Measurements from ENCODE around the gene PTDSS2. TPM values are rescaled to one million over a fixed set of nuclear protein-coding genes. Genes with fewer than 3 reads are reported as not detected.

The PTDSS2 gene
- total and polyA plus RNA-seq, 9 of the 15 experiments (the other 6 are each of a cell fraction or from before 2014, with no cell fraction given), result 0.45 to 53.9 (median 17.2) TPM

DNA sequence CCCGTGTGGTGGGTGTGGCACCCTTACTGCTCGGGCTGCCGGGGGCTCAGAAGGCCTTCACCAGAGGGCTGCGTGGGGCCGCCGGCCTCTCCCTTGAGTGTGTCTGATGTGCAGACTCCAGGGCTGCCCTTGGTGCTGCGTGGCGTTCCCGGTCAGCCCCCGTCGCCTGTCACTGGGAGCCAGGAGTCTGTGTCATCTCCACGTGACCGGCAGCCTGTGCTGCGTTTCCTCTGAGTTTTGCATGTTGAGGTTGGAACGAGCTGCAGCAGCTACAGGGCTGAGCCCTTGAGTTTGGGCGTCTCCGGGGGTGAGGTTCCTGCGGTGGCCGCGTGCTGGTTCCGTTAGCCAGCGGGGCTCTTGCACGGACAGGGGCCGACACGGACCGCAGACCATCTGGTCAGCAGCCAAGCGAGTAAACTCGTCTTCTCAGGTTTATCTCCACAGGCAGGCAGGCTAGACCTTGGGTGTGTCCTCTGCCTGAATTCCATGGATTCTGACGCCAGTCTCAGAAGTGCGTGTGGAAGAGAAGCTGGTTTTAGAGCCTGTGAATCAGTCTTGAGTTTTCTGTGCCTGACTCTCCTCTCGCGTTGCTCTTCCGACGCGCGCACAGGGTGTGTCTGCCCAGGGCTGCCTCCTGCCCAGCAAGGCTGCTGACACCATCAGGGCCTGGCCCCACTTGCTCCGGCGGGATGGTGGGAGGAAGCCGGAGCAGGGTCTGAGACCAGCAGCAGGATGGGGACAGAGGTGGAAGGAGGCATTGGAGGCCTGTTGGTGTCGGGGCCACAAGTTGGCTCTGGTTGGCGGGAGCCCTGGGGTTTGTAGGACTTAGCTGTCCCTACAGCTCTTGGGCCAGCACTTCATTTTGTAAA, 10.5 kb downstream of the PTDSS2 start (continued):
- TF ChIP-seq FOXK2 (conservative IDR thresholded peaks at IDR 0.05 in 1 of 2, IDR thresholded peaks at IDR 0.05 in 1 of 2; ENCODE audit: low read depth in 2 of 2) (peak; percentile 89 to 90; a peak in 3 of 4 replicates), PPARD (CRISPR knock-in tag; IDR thresholded peaks at IDR 0.05) (no peak), RFX5 (IDR thresholded peaks at IDR 0.05; ENCODE audit: low read depth, low read length) (no peak), FOXP1 (CRISPR knock-in tag; IDR thresholded peaks at IDR 0.05) (0 out of 2 replicates have a peak, but pooled peaks have one; percentile 40), SIX5 (IDR thresholded peaks at IDR 0.05; ENCODE audit: borderline replicate concordance in 1 of 2, insufficient read depth in 1 of 2, low read depth in 1 of 2, low read length in 2 of 2) (no peak), PHTF2 (CRISPR knock-in tag; IDR thresholded peaks at IDR 0.05) (no peak), ZNF584 (CRISPR knock-in tag; IDR thresholded peaks at IDR 0.05; ENCODE audit: low read depth) (peak; percentile 82; the same call in 1 of the 2 replicates), RAD51 (IDR thresholded peaks at IDR 0.05; ENCODE audit: borderline replicate concordance, low read depth) (peak; percentile 89), XRCC3 (IDR thresholded peaks at IDR 0.05) (no peak), EP300 (IDR thresholded peaks at IDR 0.05; ENCODE audit: low read length) (peak; percentile 78), NR2F6 (CRISPR knock-in tag; IDR thresholded peaks at IDR 0.05) (no peak), TEAD1 (CRISPR knock-in tag; IDR thresholded peaks at IDR 0.05) (peak; percentile 63 to 95; a peak in 3 of 4 replicates), ZBTB12 (CRISPR knock-in tag; IDR thresholded peaks at IDR 0.05) (peak; percentile 17), CTCF (IDR thresholded peaks at IDR 0.05 in 2 of 3, conservative IDR thresholded peaks at IDR 0.05 in 1 of 3; ENCODE audit: insufficient read depth in 2 of 3, low read depth in 1 of 3, low read length in 3 of 3) (peak in 1 of 3 experiments; percentile 23; a peak in 1 of 6 replicates), KDM5B (IDR thresholded peaks at IDR 0.05; ENCODE audit: insufficient replicate concordance, low read depth, low read length) (peak; percentile 20), CBX5 (IDR thresholded peaks at IDR 0.05; ENCODE audit: borderline replicate concordance, low read depth) (peak; percentile 43; the same call in 1 of the 2 replicates), CREM (IDR thresholded peaks at IDR 0.05; ENCODE audit: low read depth) (peak; percentile 69; the same call in 1 of the 2 replicates), E2F5 (CRISPR knock-in tag; IDR thresholded peaks at IDR 0.05) (peak; percentile 80; the same call in 1 of the 2 replicates), HOXB6 (CRISPR knock-in tag; IDR thresholded peaks at IDR 0.05; ENCODE audit: borderline replicate concordance) (no peak), NFXL1 (CRISPR knock-in tag; IDR thresholded peaks at IDR 0.05) (no peak), CTBP1 (IDR thresholded peaks at IDR 0.05; ENCODE audit: borderline replicate concordance) (peak; percentile 92)
- TF ChIP-seq, protein P1, sequence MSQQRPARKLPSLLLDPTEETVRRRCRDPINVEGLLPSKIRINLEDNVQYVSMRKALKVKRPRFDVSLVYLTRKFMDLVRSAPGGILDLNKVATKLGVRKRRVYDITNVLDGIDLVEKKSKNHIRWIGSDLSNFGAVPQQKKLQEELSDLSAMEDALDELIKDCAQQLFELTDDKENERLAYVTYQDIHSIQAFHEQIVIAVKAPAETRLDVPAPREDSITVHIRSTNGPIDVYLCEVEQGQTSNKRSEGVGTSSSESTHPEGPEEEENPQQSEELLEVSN (IDR thresholded peaks at IDR 0.05; ENCODE audit: borderline replicate concordance in 1 of 2, extremely low read depth in 1 of 2, insufficient read depth in 1 of 2, insufficient read length in 1 of 2, low read depth in 1 of 2, low read length in 1 of 2, poor library complexity in 1 of 2, severe bottlenecking in 1 of 2), result peak; percentile 72 to 82
